BLaER1 treated with 17β-estradiol and CSF1 and Interleukin-3, amounts not matched to agents 10 nM and 100 nM (cell line): ENCODE measurements around the gene PPP1CA.
"Not testable (repeated sequence)": the region's sequence is repeated elsewhere in the genome, so short reads cannot be mapped to it uniquely, and the experiment has no call there.

Source experiments
- H3K27ac ChIP-seq, 11 experiments: shearing (Covaris generic); formaldehyde crosslinking; 2 replicates each; pipeline ENCODE4 v1.8.1; 2022
- H3K27me3 ChIP-seq, 11 experiments: shearing (Covaris generic); formaldehyde crosslinking; 2 replicates each; pipeline ENCODE4 v1.8.1; 2022
- H3K36me3 ChIP-seq, 11 experiments: shearing (Covaris generic); formaldehyde crosslinking; 2 replicates each; pipeline ENCODE4 v1.8.1; 2022
- H3K4me1 ChIP-seq, 10 experiments: shearing (Covaris generic); formaldehyde crosslinking; 2 replicates each; pipeline ENCODE4 v1.8.1; 2022
- H3K4me2 ChIP-seq, 11 experiments: shearing (Covaris generic); formaldehyde crosslinking; 2 replicates each; pipeline ENCODE4 v1.8.1; 2022
- H3K4me3 ChIP-seq, 10 experiments: shearing (Covaris generic); formaldehyde crosslinking; 2 replicates each; pipeline ENCODE4 v1.8.1; 2022
- H3K9ac ChIP-seq, 11 experiments: shearing (Covaris generic); formaldehyde crosslinking; 2 replicates each; pipeline ENCODE4 v1.8.1; 2022
- H3K9me3 ChIP-seq, 11 experiments: shearing (Covaris generic); formaldehyde crosslinking; replicated peaks in 1 of 11; 2 replicates each; pipeline ENCODE4 v1.8.1; 2022
- H4K20me1 ChIP-seq, 11 experiments: shearing (Covaris generic); formaldehyde crosslinking; 2 replicates each; pipeline ENCODE4 v1.8.1; 2022
- Cebpa-rat ChIP-seq, 11 experiments: shearing (Covaris generic); IDR thresholded peaks; 2 replicates each; pipeline ENCODE4 v1.8.1; 2022

The PPP1CA gene

GRCh38 chr11:67431346-67432249 lies 29.9 kb upstream of the PPP1CA start:
- no peak for TF ChIP-seq Cebpa-rat (IDR thresholded peaks at IDR 0.05)
- H4K20me1 ChIP-seq, result peaks cover 0 to 75% (median 58%) of the 10 kb centered on the region in 11 experiments; a peak in 20 of 22 replicates
- H3K4me2 ChIP-seq, result no peak overlapping the region; a peak in 2 of 22 replicates

GRCh38 chr11:67429722-67430121 lies 28.1 kb upstream of the PPP1CA start:
- Histone ChIP-seq H3K9ac (peak overlapping the region; percentile 86 to 96 (median 90); a peak in 18 of 22 replicates), H3K4me2 (peak overlapping the region; percentile 79 to 98 (median 91)), H3K27ac (no peak overlapping the region), H3K4me1 (peaks cover 27 to 67% (median 55%) of the 10 kb centered on the region in 10 experiments), H3K9me3 (no peaks in the 10 kb centered on the region), H3K4me3 (peak overlapping the region in 9 of 10 experiments; percentile 80 to 99 (median 90); a peak in 11 of 20 replicates), H3K36me3 (peaks cover 42 to 55% (median 50%) of the 10 kb centered on the region in 11 experiments), H4K20me1 (peaks cover 0 to 57% (median 40%) of the 10 kb centered on the region in 11 experiments; a peak in 18 of 22 replicates), H3K27me3 (no peaks in the 10 kb centered on the region)
- TF ChIP-seq Cebpa-rat (IDR thresholded peaks at IDR 0.05), result no peak

More at GRCh38 chr11:67431346-67432249, 29.9 kb upstream of the PPP1CA start:
- H3K4me1 ChIP-seq, result peaks cover 45 to 82% (median 71%) of the 10 kb centered on the region in 10 experiments
- H3K4me3 ChIP-seq, result no peak overlapping the region
- no peaks in the 10 kb centered on the region for H3K27me3 ChIP-seq
- peak overlapping the region in 1 of 11 experiments; percentile 22; a peak in 1 of 22 replicates for H3K27ac ChIP-seq
- peaks cover 57 to 71% (median 66%) of the 10 kb centered on the region in 11 experiments for H3K36me3 ChIP-seq
- peak overlapping the region in 7 of 11 experiments; percentile 11 to 83 (median 41); a peak in 10 of 22 replicates for H3K9ac ChIP-seq
- no peaks in the 10 kb centered on the region for H3K9me3 ChIP-seq

GRCh38 chr11:67429038-67429668 lies 27.5 kb upstream of the PPP1CA start:
- Histone ChIP-seq H4K20me1 (peaks cover 0 to 51% (median 34%) of the 10 kb centered on the region in 11 experiments; a peak in 18 of 22 replicates), H3K36me3 (peaks cover 37 to 49% (median 44%) of the 10 kb centered on the region in 11 experiments), H3K4me2 (peak overlapping the region; percentile 79 to 98 (median 91)), H3K27me3 (no peaks in the 10 kb centered on the region), H3K9me3 (no peaks in the 10 kb centered on the region), H3K27ac (peak overlapping the region; percentile 63 to 88 (median 80); a peak in 19 of 22 replicates), H3K4me1 (peaks cover 28 to 67% (median 55%) of the 10 kb centered on the region in 10 experiments), H3K9ac (peak overlapping the region; percentile 86 to 96 (median 90)), H3K4me3 (peak overlapping the region; percentile 79 to 99 (median 89))
- no peak for TF ChIP-seq Cebpa-rat (IDR thresholded peaks at IDR 0.05)

DNA sequence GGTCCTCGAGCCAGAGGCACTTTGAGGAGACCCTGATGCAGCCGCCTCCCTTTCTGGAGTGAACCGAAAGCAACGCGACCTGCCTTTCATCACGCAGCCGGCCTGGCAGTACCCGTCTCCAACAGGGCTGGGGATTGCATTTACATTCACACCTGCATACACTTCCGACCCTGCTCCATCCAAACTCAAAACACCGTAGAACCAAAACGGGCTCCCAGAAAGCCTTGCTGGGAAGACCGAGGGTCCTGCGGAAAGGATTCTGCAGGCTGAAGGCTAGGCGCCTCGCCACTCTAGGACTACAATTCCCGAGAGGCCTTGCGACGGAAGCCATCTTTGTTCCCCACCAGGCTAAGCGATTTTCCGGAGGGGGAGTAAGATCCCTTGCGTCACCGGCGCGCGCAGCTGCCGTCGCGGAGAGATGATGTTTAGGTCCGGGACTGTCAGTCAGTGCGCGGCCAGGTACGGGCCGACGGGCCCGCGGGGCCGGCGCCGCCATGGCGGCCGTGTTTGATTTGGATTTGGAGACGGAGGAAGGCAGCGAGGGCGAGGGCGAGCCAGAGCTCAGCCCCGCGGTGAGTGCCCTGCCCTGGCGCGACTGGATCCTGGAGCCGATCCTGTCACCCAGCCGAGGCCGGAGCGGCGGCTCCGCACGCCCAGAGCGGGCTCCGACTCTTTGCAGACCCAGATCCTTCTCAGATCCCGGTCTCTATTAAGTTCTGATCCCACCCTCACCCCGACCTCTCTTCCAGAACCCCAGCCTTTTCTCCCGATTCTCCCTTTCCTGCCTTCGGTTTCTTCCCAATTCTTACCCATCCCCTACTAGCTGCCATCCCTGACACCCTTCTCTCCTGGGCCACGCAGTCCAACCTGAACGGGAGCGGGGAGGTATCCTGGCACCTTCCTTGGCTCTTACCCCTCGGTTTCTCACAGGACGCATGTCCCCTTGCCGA lies 26.7 kb upstream of the PPP1CA start, which contains the start of gene RPS6KB2:
Gene RPS6KB2, plus strand, starts transcription at position 443 of the 950 bp plus-strand sequence. Its CDS starts 52 bp downstream, at position 495.
- peaks cover 28 to 61% (median 47%) of the 10 kb centered on the region in 10 experiments for H3K4me1 ChIP-seq

DNA sequence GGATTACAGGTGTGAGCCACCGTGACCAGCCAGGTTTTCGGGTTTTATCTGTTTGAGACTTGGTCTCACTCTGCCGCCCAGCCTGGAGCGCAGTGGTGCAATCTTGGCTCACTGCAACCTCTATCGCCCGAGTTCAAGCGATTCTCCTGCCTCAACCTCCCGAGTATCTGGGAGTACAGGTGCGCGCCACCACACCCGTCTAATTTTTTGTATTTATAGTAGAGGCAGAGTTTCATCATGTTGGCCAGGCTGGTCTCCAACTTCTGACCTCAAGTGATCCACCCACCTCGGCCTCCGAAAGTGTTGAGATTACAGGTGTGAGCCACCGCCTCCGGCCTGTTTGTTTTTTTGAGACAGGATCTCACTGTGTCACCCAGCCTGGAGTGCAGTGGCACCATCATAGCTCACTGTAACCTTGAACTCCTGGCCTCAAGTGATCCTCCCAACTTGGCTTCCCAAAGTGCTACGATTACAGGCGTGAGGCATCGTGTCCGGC lies 25.8 kb upstream of the PPP1CA start:
- H3K4me1 ChIP-seq, result peaks cover 26 to 52% (median 39%) of the 10 kb centered on the region in 10 experiments
- peaks cover 19 to 32% (median 27%) of the 10 kb centered on the region in 11 experiments for H3K36me3 ChIP-seq
- peak overlapping the region; percentile 79 to 95 (median 89) for H3K4me2 ChIP-seq
- H4K20me1 ChIP-seq, result peaks cover 0 to 34% (median 17%) of the 10 kb centered on the region in 11 experiments; a peak in 11 of 22 replicates
- peak overlapping the region; percentile 79 to 99 (median 89) for H3K4me3 ChIP-seq
- H3K9me3 ChIP-seq, H3K27me3 ChIP-seq: not testable (repeated sequence)
- peak overlapping the region; percentile 21 to 88 (median 80); a peak in 21 of 22 replicates for H3K27ac ChIP-seq
- H3K9ac ChIP-seq, result peak overlapping the region; percentile 86 to 96 (median 90)

More for the DNA sequence above, 26.7 kb upstream of the PPP1CA start, which contains the start of gene RPS6KB2:
- H3K9me3 ChIP-seq, result no peaks in the 10 kb centered on the region
- peak within 1 kb of the TSS; percentile 86 to 96 (median 90) for H3K9ac ChIP-seq
- H3K27me3 ChIP-seq, result no peaks in the 10 kb centered on the region
- peaks cover 28 to 41% (median 36%) of the 10 kb centered on the region in 11 experiments for H3K36me3 ChIP-seq
- peak in 3 of 11 experiments; percentile 27 to 50 (median 34); a peak in 3 of 22 replicates for TF ChIP-seq Cebpa-rat (IDR thresholded peaks at IDR 0.05)
- peaks cover 0 to 43% (median 26%) of the 10 kb centered on the region in 11 experiments; a peak in 17 of 22 replicates for H4K20me1 ChIP-seq
- peak within 1 kb of the TSS; percentile 79 to 98 (median 91) for H3K4me2 ChIP-seq
- peak within 1 kb of the TSS; percentile 63 to 88 (median 80) for H3K27ac ChIP-seq
- peak within 1 kb of the TSS; percentile 79 to 99 (median 89) for H3K4me3 ChIP-seq

GRCh38 chr11:67423891-67424613 lies 22.4 kb upstream of the PPP1CA start:
- H3K9ac ChIP-seq, result peak overlapping the region in 2 of 11 experiments; percentile 8 to 29; a peak in 2 of 22 replicates
- H4K20me1 ChIP-seq, result peaks cover 0 to 16% (median 2%) of the 10 kb centered on the region in 11 experiments; a peak in 9 of 22 replicates
- peaks cover 0 to 5% (median 0%) of the 10 kb centered on the region in 11 experiments; a peak in 1 of 22 replicates for H3K27me3 ChIP-seq
- H3K4me1 ChIP-seq, result peaks cover 33 to 52% (median 41%) of the 10 kb centered on the region in 10 experiments
- no peak overlapping the region for H3K4me3 ChIP-seq
- no peaks in the 10 kb centered on the region for H3K9me3 ChIP-seq
- TF ChIP-seq Cebpa-rat (IDR thresholded peaks at IDR 0.05), result no peak
- H3K27ac ChIP-seq, result peak overlapping the region in 1 of 11 experiments; percentile 22; a peak in 1 of 22 replicates
- H3K36me3 ChIP-seq, result no peaks in the 10 kb centered on the region
- H3K4me2 ChIP-seq, result peak overlapping the region in 8 of 11 experiments; percentile 7 to 48 (median 36); a peak in 7 of 22 replicates

DNA sequence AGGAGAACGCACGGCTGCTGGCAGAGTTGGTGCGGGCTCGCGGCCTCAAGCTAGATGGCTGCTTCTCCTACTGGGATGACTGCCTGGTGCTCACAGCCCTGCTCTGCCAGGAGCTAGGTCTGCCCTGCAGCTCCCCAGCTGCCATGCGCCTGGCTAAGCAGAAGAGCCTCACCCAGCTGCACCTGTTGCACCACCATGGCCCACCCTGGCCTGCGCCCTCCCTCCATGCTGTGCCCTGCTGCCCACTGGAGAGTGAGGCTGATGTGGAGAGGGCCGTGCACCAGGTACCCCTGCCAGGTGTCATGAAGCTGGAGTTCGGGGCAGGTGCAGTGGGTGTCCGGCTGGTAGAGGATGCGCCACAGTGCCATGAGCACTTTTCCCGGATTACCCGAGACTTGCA lies 21.8 kb upstream of the PPP1CA start:
- peaks cover 0 to 19% (median 0%) of the 10 kb centered on the region in 11 experiments; a peak in 8 of 22 replicates for H4K20me1 ChIP-seq
- H3K4me2 ChIP-seq, result no peak overlapping the region
- no peak overlapping the region for H3K9ac ChIP-seq
- no peaks in the 10 kb centered on the region for H3K9me3 ChIP-seq
- peaks cover 0 to 7% (median 0%) of the 10 kb centered on the region in 11 experiments; a peak in 2 of 22 replicates for H3K27me3 ChIP-seq
- H3K36me3 ChIP-seq, result no peaks in the 10 kb centered on the region
- H3K4me1 ChIP-seq, result peaks cover 36 to 55% (median 45%) of the 10 kb centered on the region in 10 experiments
- H3K27ac ChIP-seq, result no peak overlapping the region
- H3K4me3 ChIP-seq, result no peak overlapping the region
- TF ChIP-seq Cebpa-rat (IDR thresholded peaks at IDR 0.05), result no peak
